Suprapubic skin (tissue), 4 donors: ENCODE results near the gene PIGK. TPM values are rescaled to one million over a fixed set of nuclear protein-coding genes. Genes with fewer than 3 reads are reported as not detected.

ENCODE experiments used
- DNase-seq, 2 donors: peaks; one replicate each; pipeline ENCODE4 v3.0.0-alpha.2; 2019; ENCODE audit warnings: low spot score in 2 of 2
- H3K27ac ChIP-seq: fragments of 200-600 bp; sonication (generic); one replicate; pipeline ENCODE4 v1.5.1; 2019
- H3K27me3 ChIP-seq: fragments of 200-600 bp; sonication (generic); one replicate; pipeline ENCODE4 v1.5.1; 2019
- H3K36me3 ChIP-seq: fragments of 200-600 bp; sonication (generic); one replicate; pipeline ENCODE4 v1.5.1; 2019
- H3K4me1 ChIP-seq: fragments of 200-600 bp; sonication (generic); one replicate; pipeline ENCODE4 v1.5.1; 2019
- H3K4me3 ChIP-seq: fragments of 200-600 bp; sonication (generic); one replicate; pipeline ENCODE4 v1.5.1; 2019; ENCODE audit warnings: mild to moderate bottlenecking
- H3K9me3 ChIP-seq: fragments of 200-600 bp; sonication (generic); one replicate; pipeline ENCODE4 v1.5.1; 2019
- CTCF ChIP-seq, 2 donors: fragments of 200-600 bp in 1 of 2; fragments of 450-650 bp in 1 of 2; sonication (generic) in 1 of 2; IDR thresholded peaks; one replicate each; pipeline ENCODE4 v1.5.1; 2016 to 2019; ENCODE audit warnings: antibody characterized with exemption in 2 of 2, mild to moderate bottlenecking in 1 of 2, moderate library complexity in 1 of 2
- EP300 ChIP-seq: sonication (generic); formaldehyde crosslinking; IDR thresholded peaks from one replicate; pipeline ENCODE4 v1.6.1; 2017; ENCODE audit warnings: antibody characterized with exemption
- POLR2A ChIP-seq, 2 donors: fragments of 450-650 bp; IDR thresholded peaks; one replicate each; pipeline ENCODE4 v1.6.1; 2017; ENCODE audit warnings: antibody characterized with exemption in 2 of 2, mild to moderate bottlenecking in 2 of 2, moderate library complexity in 2 of 2
- POLR2AphosphoS5 ChIP-seq, 3 donors: sonication (generic); formaldehyde crosslinking; IDR thresholded peaks; one replicate each; pipeline ENCODE4 v1.6.1; 2017; ENCODE audit warnings: antibody characterized with exemption in 3 of 3
- WGBS: methylation state at CpG from one replicate; pipeline ENCODE4 v1.1.5; 2018; 5-methylcytosine and 5-hydroxymethylcytosine counted together
- total RNA-seq, 4 donors: library from RNA; depleted of rRNA; stranded (reverse); fragments of >200 nt; gene quantifications; one replicate each; pipeline ENCODE4 v1.1.0, GENCODE V29; 2016

PIGK gene
- total RNA-seq, 4 donors from 2014 or later, result 8.9 to 16.0 (median 11.8) TPM

DNA sequence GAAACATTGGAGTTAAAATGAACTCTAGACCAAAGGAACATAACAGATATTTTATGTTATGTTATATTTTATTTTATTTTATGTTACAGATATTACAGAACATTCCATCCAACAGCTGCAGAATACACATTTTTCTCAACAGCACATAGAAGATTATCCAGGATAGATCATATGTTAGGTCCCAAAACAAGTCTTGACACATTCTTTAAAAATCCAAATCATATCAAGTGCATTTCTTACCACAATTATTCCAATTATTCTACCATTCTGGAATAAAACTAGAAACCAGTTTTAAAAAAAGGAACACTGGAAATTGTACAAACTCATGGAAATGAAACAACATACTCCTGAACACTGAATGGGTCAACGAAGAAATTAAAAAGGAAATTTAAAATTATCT is 30.9 kb upstream of the PIGK start:
- no peak for DNase-seq
- H3K4me3 ChIP-seq, result no peak overlapping the region
- 85% methylated on average over 1 of the region's 1 CpG for WGBS
- H3K27me3 ChIP-seq, result no peaks in the 10 kb centered on the region
- H3K4me1 ChIP-seq, result no peaks in the 10 kb centered on the region
- peaks cover 4% of the 10 kb centered on the region for H3K9me3 ChIP-seq
- no peaks in the 10 kb centered on the region for H3K36me3 ChIP-seq
- TF ChIP-seq EP300, result no peak
- TF ChIP-seq POLR2AphosphoS5 (IDR thresholded peaks at IDR 0.05), result no peak
- no peak overlapping the region for H3K27ac ChIP-seq

DNA sequence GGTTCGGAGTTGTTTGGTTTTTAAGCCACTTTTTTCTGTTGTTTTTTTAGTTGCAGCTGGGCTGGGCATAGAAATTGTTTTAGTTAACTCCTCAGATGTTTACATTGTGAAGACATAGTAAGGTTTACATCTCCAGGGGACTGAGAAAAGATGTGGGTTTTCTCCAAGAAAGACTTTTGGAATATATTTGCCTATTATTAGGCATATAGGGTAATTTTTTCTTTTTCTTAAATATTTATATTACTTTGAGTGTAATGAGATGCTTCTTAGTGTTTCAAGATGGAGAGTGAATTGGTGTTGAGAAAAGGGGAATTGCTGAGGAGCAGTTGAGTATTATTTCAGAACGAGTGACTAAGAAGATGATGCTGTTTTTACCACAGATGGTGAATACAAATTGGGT is 26.6 kb upstream of the PIGK start:
- H3K27me3 ChIP-seq, result no peaks in the 10 kb centered on the region
- DNase-seq, result no peak
- H3K4me1 ChIP-seq, result no peaks in the 10 kb centered on the region
- 77% methylated on average over 2 of the region's 2 CpGs for WGBS
- H3K36me3 ChIP-seq, result no peaks in the 10 kb centered on the region
- peaks cover 5% of the 10 kb centered on the region for H3K9me3 ChIP-seq
- no peak for TF ChIP-seq POLR2AphosphoS5 (IDR thresholded peaks at IDR 0.05)
- H3K27ac ChIP-seq, result no peak overlapping the region
- no peak overlapping the region for H3K4me3 ChIP-seq

- 67% methylated on average over 3 of the region's 3 CpGs for WGBS
- no peak for TF ChIP-seq POLR2A (IDR thresholded peaks at IDR 0.05)
- no peak for TF ChIP-seq CTCF (IDR thresholded peaks at IDR 0.05)
- TF ChIP-seq EP300, result no peak
- no peak for TF ChIP-seq POLR2AphosphoS5 (IDR thresholded peaks at IDR 0.05)
- H3K4me3 ChIP-seq, result no peak overlapping the region
- H3K27me3 ChIP-seq, result no peaks in the 10 kb centered on the region
- no peak for DNase-seq
- peaks cover 5% of the 10 kb centered on the region for H3K9me3 ChIP-seq
- H3K4me1 ChIP-seq, result no peaks in the 10 kb centered on the region
- no peaks in the 10 kb centered on the region for H3K36me3 ChIP-seq
- no peak overlapping the region for H3K27ac ChIP-seq
These were observed 20.1 kb upstream of the PIGK start for GRCh38 chr1:77239311-77239710.

- Histone ChIP-seq H3K4me1 (no peaks in the 10 kb centered on the region), H3K27ac (no peak overlapping the region), H3K9me3 (peaks cover 5% of the 10 kb centered on the region), H3K4me3 (no peak overlapping the region), H3K27me3 (no peaks in the 10 kb centered on the region), H3K36me3 (no peaks in the 10 kb centered on the region)
- no peak for DNase-seq
- TF ChIP-seq CTCF (IDR thresholded peaks at IDR 0.05) (no peak), POLR2AphosphoS5 (IDR thresholded peaks at IDR 0.05) (no peak), EP300 (no peak), POLR2A (IDR thresholded peaks at IDR 0.05) (no peak)
- 85% methylated on average over 1 of the region's 1 CpG for WGBS
These were observed 19.2 kb upstream of the PIGK start for GRCh38 chr1:77238462-77238861.

GRCh38 chr1:77234943-77235342 is 15.7 kb upstream of the PIGK start:
- no peak for DNase-seq
- no peak for TF ChIP-seq POLR2AphosphoS5 (IDR thresholded peaks at IDR 0.05)
- no peak for TF ChIP-seq POLR2A (IDR thresholded peaks at IDR 0.05)
- no peak for TF ChIP-seq CTCF (IDR thresholded peaks at IDR 0.05)
- no peak for TF ChIP-seq EP300
- no peak overlapping the region for H3K4me3 ChIP-seq
- H3K27ac ChIP-seq, result no peak overlapping the region
- H3K27me3 ChIP-seq, result no peaks in the 10 kb centered on the region
- 25% methylated on average over 1 of the region's 1 CpG for WGBS
- H3K4me1 ChIP-seq, result no peaks in the 10 kb centered on the region
- H3K36me3 ChIP-seq, result no peaks in the 10 kb centered on the region
- H3K9me3 ChIP-seq, result no peaks in the 10 kb centered on the region

DNA sequence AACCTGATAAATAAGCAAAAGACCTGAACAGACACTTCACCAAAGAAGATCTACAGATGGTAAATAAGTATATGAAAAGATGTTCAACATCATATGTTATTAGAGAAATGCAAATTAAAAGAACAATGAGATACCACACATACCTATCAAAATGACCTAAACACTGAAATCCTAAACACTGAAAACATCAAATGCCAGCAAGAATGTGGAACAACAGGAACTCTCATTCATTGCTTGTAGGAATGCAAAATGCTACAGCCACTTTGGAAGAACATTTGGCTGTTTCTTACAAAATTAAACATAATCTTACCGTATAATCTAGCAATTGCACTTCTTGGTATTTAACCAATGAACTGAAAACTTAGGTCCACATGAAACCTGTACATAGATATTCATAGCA is 14.9 kb upstream of the PIGK start:
- no peaks in the 10 kb centered on the region for H3K36me3 ChIP-seq
- TF ChIP-seq EP300 (no peak), POLR2A (IDR thresholded peaks at IDR 0.05) (no peak), POLR2AphosphoS5 (IDR thresholded peaks at IDR 0.05) (no peak), CTCF (IDR thresholded peaks at IDR 0.05) (no peak)
- H3K9me3 ChIP-seq, result no peaks in the 10 kb centered on the region
- H3K27ac ChIP-seq, result no peak overlapping the region
- WGBS, result 79% methylated on average over 1 of the region's 1 CpG
- H3K4me1 ChIP-seq, result no peaks in the 10 kb centered on the region
- no peaks in the 10 kb centered on the region for H3K27me3 ChIP-seq
- H3K4me3 ChIP-seq, result no peak overlapping the region
- DNase-seq, result no peak
